HUES6 (cell line): ENCODE data around the gene CCNYL1.
A peak's percentile ranks its signal among the peaks of the same experiment; 100 is the strongest.

Experiments
- H3K27ac ChIP-seq: 2 replicates; pipeline ENCODE4 v1.7.0; 2013; ENCODE audit warnings: low read depth, mild to moderate bottlenecking, low read length, inconsistent platforms
- H3K27me3 ChIP-seq: 2 replicates; pipeline ENCODE4 v1.6.1; 2013; ENCODE audit warnings: low read length; ENCODE audit not compliant: control insufficient read depth, insufficient read depth
- H3K36me3 ChIP-seq: 2 replicates; pipeline ENCODE4 v1.6.1; 2013; ENCODE audit warnings: low read length; ENCODE audit not compliant: control insufficient read depth, insufficient read depth
- H3K4me1 ChIP-seq: 2 replicates; pipeline ENCODE4 v1.6.1; 2013; ENCODE audit warnings: low read length; ENCODE audit not compliant: control insufficient read depth, insufficient read depth
- H3K4me3 ChIP-seq: 2 replicates; pipeline ENCODE4 v1.5.1; 2013; ENCODE audit warnings: low read depth, low read length
- H3K9ac ChIP-seq: one replicate; pipeline ENCODE4 v1.6.1; 2013; ENCODE audit warnings: mild to moderate bottlenecking, low read length
- H3K9me3 ChIP-seq: 2 replicates; pipeline ENCODE4 v1.6.1; 2013; ENCODE audit warnings: low read depth, low read length; ENCODE audit not compliant: control insufficient read depth, insufficient read depth

CCNYL1 gene

GRCh38 chr2:207792244-207792785 is 80.9 kb downstream of the CCNYL1 start:
- peak overlapping the region; percentile 47 for H3K9ac ChIP-seq
- no peaks in the 10 kb centered on the region for H3K36me3 ChIP-seq
- no peaks in the 10 kb centered on the region for H3K27me3 ChIP-seq
- H3K4me3 ChIP-seq, result no peak overlapping the region
- H3K27ac ChIP-seq, result peak overlapping the region; percentile 78
- H3K4me1 ChIP-seq, result peaks cover 27% of the 10 kb centered on the region
- H3K9me3 ChIP-seq, result no peaks in the 10 kb centered on the region

- H3K4me1 ChIP-seq, result peaks cover 30% of the 10 kb centered on the region
- no peak overlapping the region for H3K4me3 ChIP-seq
- peak overlapping the region; percentile 60 for H3K9ac ChIP-seq
- no peaks in the 10 kb centered on the region for H3K9me3 ChIP-seq
- peak overlapping the region; percentile 75 for H3K27ac ChIP-seq
- H3K27me3 ChIP-seq, result no peaks in the 10 kb centered on the region
- H3K36me3 ChIP-seq, result no peaks in the 10 kb centered on the region
Measured at GRCh38 chr2:207796585-207797350, 85.3 kb downstream of the CCNYL1 start.

DNA sequence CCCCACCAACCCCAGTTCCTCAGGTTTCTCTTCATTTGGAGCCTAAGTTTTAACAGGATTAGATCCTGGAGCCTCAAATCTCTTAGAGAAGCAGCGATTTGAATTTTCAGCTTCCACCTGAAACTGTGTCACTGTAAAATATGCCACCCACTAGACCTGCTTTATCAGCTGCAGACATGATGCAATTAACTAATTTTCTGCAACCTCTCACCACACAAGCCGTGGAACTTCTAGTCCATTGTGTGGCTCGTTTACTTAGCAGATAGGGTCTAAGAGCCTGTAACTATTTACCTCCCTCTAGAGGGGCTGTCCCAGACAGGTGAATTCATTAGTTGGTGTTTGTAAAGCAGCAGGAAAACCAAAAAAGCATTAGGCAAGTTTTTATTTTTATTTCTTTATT is 89.8 kb downstream of the CCNYL1 start:
- Histone ChIP-seq H3K9ac (no peak overlapping the region), H3K9me3 (no peaks in the 10 kb centered on the region), H3K27me3 (no peaks in the 10 kb centered on the region), H3K27ac (0 out of 2 replicates have a peak overlapping the region, but pooled peaks have one; percentile 30), H3K4me3 (no peak overlapping the region), H3K4me1 (peaks cover 28% of the 10 kb centered on the region), H3K36me3 (no peaks in the 10 kb centered on the region)

DNA sequence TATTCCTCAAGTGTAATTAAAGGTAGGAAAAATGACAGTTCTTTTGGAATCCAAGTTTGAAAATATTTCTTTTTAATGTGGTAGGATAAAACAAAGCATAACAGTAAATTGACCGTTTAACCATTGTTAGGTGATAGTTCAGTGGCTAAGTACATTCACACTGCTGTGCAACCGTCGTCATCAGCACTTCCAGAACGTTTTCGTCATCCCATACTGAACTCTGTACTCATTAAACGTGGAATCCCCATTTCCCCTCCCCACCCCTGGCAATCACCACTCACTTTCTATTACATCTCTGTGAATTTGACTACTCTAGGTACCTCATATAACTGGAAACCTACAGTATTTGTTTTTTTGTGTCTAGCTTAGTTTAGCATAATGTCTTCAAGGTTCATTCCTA is 91.2 kb downstream of the CCNYL1 start:
- no peak overlapping the region for H3K4me3 ChIP-seq
- no peaks in the 10 kb centered on the region for H3K36me3 ChIP-seq
- H3K9ac ChIP-seq, result no peak overlapping the region
- H3K27ac ChIP-seq, result no peak overlapping the region
- H3K9me3 ChIP-seq, result no peaks in the 10 kb centered on the region
- H3K4me1 ChIP-seq, result peaks cover 20% of the 10 kb centered on the region
- no peaks in the 10 kb centered on the region for H3K27me3 ChIP-seq
